Effector CD4-positive, alpha-beta T cell (primary cell): Measurements from ENCODE around the gene ADAM19.

Experiments used
- DNase-seq: peaks from one replicate; pipeline ENCODE4 v3.0.0-alpha.2; 2020

Gene ADAM19

GRCh38 chr5:157541447-157542118 is 34.0 kb downstream of the ADAM19 start:
- DNase-seq: no peak

- DNase-seq: peak; percentile 19
These were observed 34.7 kb downstream of the ADAM19 start for GRCh38 chr5:157540707-157541446.

GRCh38 chr5:157540124-157540523 is 35.5 kb downstream of the ADAM19 start:
- no peak for DNase-seq

GRCh38 chr5:157539503-157540022 is 36.0 kb downstream of the ADAM19 start:
- DNase-seq: no peak

- DNase-seq: no peak
These were observed 37.3 kb downstream of the ADAM19 start for GRCh38 chr5:157538311-157538710.

GRCh38 chr5:157535042-157535865 is 40.3 kb downstream of the ADAM19 start:
- no peak for DNase-seq

- DNase-seq: no peak
These were observed 42.5 kb downstream of the ADAM19 start for GRCh38 chr5:157533011-157533481.

GRCh38 chr5:157532022-157532421 is 43.6 kb downstream of the ADAM19 start:
- no peak for DNase-seq

GRCh38 chr5:157530226-157530972 is 45.2 kb downstream of the ADAM19 start:
- DNase-seq: no peak

GRCh38 chr5:157529002-157529401 is 46.6 kb downstream of the ADAM19 start:
- no peak for DNase-seq

- DNase-seq: no peak
These were observed 47.4 kb downstream of the ADAM19 start for GRCh38 chr5:157528036-157528632.

GRCh38 chr5:157524887-157525286 is 50.7 kb downstream of the ADAM19 start:
- DNase-seq: no peak

- DNase-seq: no peak
These were observed 51.6 kb downstream of the ADAM19 start for GRCh38 chr5:157523976-157524375.

GRCh38 chr5:157521704-157522029 is 53.9 kb downstream of the ADAM19 start:
- DNase-seq: no peak

GRCh38 chr5:157520911-157521703 is 54.5 kb downstream of the ADAM19 start:
- no peak for DNase-seq

GRCh38 chr5:157519579-157520253 is 55.9 kb downstream of the ADAM19 start:
- DNase-seq: no peak

- DNase-seq: no peak
These were observed 56.6 kb downstream of the ADAM19 start for GRCh38 chr5:157518963-157519362.

GRCh38 chr5:157516626-157517325 is 58.8 kb downstream of the ADAM19 start:
- no peak for DNase-seq

- no peak for DNase-seq
These were observed 59.6 kb downstream of the ADAM19 start for GRCh38 chr5:157516006-157516405.

GRCh38 chr5:157514974-157515373 is 60.6 kb downstream of the ADAM19 start:
- no peak for DNase-seq
